Measurements from ENCODE around the gene ALOX15. TPM values are rescaled to one million over a fixed set of nuclear protein-coding genes. Genes with fewer than 3 reads are reported as not detected.
A peak's percentile ranks its signal among the peaks of the same experiment; 100 is the strongest.
"Not testable (repeated sequence)": the region's sequence is repeated elsewhere in the genome, so short reads cannot be mapped to it uniquely, and the experiment has no call there.

The ALOX15 gene
- total RNA-seq, 3 donors from 2014 or later, result not detected

GRCh38 chr17:4638766-4639165 is 2.7 kb downstream of the ALOX15 start:
- DNase-seq; H3K36me3 Mint-ChIP-seq (ENCODE audit: insufficient read depth); H3K4me3 Mint-ChIP-seq; H3K9me3 Mint-ChIP-seq; ATAC-seq: not testable (repeated sequence)
- Mint-ChIP-seq H3K4me1 (ENCODE audit: low read depth) (peaks cover 28% of the 10 kb centered on the region), H3K27me3 (ENCODE audit: low read depth) (peaks cover 71% of the 10 kb centered on the region)

DNA sequence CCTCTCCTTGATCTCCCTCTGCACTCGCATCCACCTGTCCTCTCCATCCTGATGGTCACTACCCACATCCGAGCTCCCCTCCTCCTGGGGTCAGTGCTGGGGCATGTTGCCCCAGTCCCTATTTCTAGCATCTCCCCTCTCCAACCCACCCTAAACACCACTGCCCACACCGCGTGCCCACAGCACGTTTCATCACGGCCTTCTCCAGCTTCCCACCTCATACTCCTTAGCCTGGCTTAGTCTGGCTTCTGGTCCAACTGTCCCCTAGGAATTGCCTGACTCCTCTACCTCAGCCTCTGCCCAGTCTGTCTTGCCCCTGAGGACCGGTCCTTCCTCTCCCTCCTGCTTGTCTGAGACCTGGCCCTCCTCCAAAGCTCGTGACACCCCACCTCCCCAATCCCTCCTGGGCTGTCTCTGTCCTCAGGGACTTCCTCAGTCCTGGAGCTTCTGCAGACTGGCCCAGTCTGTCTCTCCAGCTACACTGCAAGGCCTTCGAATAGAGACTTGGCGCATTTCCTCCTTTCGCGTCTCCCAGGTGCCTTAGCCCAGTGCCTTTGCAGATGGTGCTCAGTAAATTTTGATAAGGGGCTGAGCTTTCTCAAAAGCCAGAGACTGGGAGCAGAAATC is 4.9 kb downstream of the ALOX15 start:
- peaks cover 28% of the 10 kb centered on the region for H3K4me1 Mint-ChIP-seq (ENCODE audit: low read depth)
- H3K4me3 Mint-ChIP-seq, result no peak overlapping the region
- peaks cover 56% of the 10 kb centered on the region for H3K27me3 Mint-ChIP-seq (ENCODE audit: low read depth)
- H3K36me3 Mint-ChIP-seq (ENCODE audit: insufficient read depth), result no peaks in the 10 kb centered on the region
- ATAC-seq (no peak), DNase-seq (no peak)
- no peaks in the 10 kb centered on the region for H3K9me3 Mint-ChIP-seq

GRCh38 chr17:4635823-4636375 is 5.6 kb downstream of the ALOX15 start:
- H3K9me3 Mint-ChIP-seq, result no peaks in the 10 kb centered on the region
- ATAC-seq, result peak; percentile 19 to 32
- H3K27me3 Mint-ChIP-seq (ENCODE audit: low read depth), result peaks cover 52% of the 10 kb centered on the region
- H3K4me3 Mint-ChIP-seq, result no peak overlapping the region
- no peaks in the 10 kb centered on the region for H3K36me3 Mint-ChIP-seq (ENCODE audit: insufficient read depth)
- no peak for DNase-seq
- H3K4me1 Mint-ChIP-seq (ENCODE audit: low read depth), result peaks cover 24% of the 10 kb centered on the region

- no peaks in the 10 kb centered on the region for H3K36me3 Mint-ChIP-seq (ENCODE audit: insufficient read depth)
- DNase-seq (no peak), ATAC-seq (no peak)
- H3K27me3 Mint-ChIP-seq (ENCODE audit: low read depth), result peaks cover 48% of the 10 kb centered on the region
- H3K9me3 Mint-ChIP-seq, result no peaks in the 10 kb centered on the region
- H3K4me3 Mint-ChIP-seq, result no peak overlapping the region
- H3K4me1 Mint-ChIP-seq (ENCODE audit: low read depth), result peaks cover 20% of the 10 kb centered on the region
These were observed 6.5 kb downstream of the ALOX15 start for GRCh38 chr17:4634976-4635375.

GRCh38 chr17:4633643-4634042 is 7.8 kb downstream of the ALOX15 start:
- H3K4me1 Mint-ChIP-seq (ENCODE audit: low read depth), result peaks cover 14% of the 10 kb centered on the region
- no peaks in the 10 kb centered on the region for H3K36me3 Mint-ChIP-seq (ENCODE audit: insufficient read depth)
- peaks cover 41% of the 10 kb centered on the region for H3K27me3 Mint-ChIP-seq (ENCODE audit: low read depth)
- DNase-seq (no peak), ATAC-seq (no peak)
- H3K4me3 Mint-ChIP-seq, result no peak overlapping the region
- H3K9me3 Mint-ChIP-seq, result no peaks in the 10 kb centered on the region

GRCh38 chr17:4632581-4632920 is 8.9 kb downstream of the ALOX15 start:
- Mint-ChIP-seq H3K9me3 (no peaks in the 10 kb centered on the region), H3K36me3 (ENCODE audit: insufficient read depth) (no peaks in the 10 kb centered on the region)
- DNase-seq, result no peak

DNA sequence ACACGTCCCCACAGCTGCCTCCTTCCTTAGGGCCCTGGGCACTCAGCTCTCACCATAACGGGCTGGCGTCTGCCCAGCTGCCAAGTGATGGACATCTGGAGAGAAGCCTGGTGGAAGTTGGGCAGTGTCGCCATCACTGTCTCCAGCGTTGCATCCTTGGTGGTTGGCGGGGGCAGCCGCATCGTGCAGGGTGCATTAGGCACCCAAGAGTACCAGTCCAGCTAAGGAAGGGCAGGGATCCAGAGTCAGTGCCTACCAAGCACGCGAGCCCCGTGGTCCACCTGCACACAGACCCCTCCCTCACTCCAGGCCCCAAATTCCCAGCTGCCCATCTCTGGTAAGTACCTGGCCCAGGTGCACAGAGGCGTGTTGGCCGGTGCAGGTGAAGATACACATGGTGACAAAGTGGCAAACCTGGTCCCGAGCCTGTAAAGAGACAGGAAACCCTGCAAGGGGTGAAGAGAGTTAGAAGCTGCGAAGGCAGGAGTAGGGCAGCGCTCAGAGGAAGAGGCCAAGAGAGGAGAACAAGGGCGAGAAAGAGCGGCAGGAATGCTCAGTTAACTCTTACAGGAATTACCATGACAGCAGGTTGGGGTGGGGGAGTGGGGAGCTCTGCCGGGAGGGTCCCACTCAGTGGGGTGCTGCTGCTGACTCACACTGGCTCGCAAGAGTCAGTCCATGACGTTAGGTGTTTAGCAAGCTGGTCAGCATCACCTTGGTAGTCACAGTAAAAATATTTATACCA is 9.5 kb downstream of the ALOX15 start:
- H3K36me3 Mint-ChIP-seq (ENCODE audit: insufficient read depth), result no peaks in the 10 kb centered on the region
- H3K27me3 Mint-ChIP-seq (ENCODE audit: low read depth), result peaks cover 32% of the 10 kb centered on the region
- H3K4me3 Mint-ChIP-seq, result no peak overlapping the region
- no peak for ATAC-seq
- DNase-seq, result no peak
- H3K4me1 Mint-ChIP-seq (ENCODE audit: low read depth), result peaks cover 14% of the 10 kb centered on the region
- H3K9me3 Mint-ChIP-seq, result no peaks in the 10 kb centered on the region

More at GRCh38 chr17:4632581-4632920, 8.9 kb downstream of the ALOX15 start:
- no peak for ATAC-seq
- peaks cover 14% of the 10 kb centered on the region for H3K4me1 Mint-ChIP-seq (ENCODE audit: low read depth)
- H3K27me3 Mint-ChIP-seq (ENCODE audit: low read depth), result peaks cover 35% of the 10 kb centered on the region
- no peak overlapping the region for H3K4me3 Mint-ChIP-seq

DNA sequence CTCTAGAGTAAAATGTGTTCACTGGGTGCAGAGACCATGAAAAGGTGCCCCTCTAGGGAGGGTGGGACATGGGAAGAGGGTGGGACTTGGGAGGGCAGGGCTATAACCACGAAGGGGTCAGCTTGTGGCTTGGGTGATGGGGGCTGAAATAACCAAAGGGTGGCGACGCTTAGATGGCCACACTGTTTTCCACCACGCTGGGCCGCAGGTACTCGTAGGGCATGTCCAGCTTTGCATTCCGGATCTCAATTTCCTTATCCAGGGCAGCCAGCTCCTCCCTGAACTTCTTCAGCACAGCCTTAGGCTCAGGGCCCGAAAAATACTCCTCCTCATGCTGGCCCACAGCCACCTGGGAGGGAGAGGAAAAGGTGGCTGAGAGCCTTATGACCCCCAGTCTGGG is 10.0 kb downstream of the ALOX15 start:
- Mint-ChIP-seq H3K9me3 (no peaks in the 10 kb centered on the region), H3K4me1 (ENCODE audit: low read depth) (peaks cover 10% of the 10 kb centered on the region), H3K36me3 (ENCODE audit: insufficient read depth) (no peaks in the 10 kb centered on the region), H3K4me3 (no peak overlapping the region), H3K27me3 (ENCODE audit: low read depth) (peaks cover 26% of the 10 kb centered on the region)
- ATAC-seq (no peak), DNase-seq (no peak)

- Mint-ChIP-seq H3K27me3 (ENCODE audit: low read depth) (peaks cover 10% of the 10 kb centered on the region), H3K4me3 (no peak overlapping the region), H3K9me3 (no peaks in the 10 kb centered on the region), H3K4me1 (ENCODE audit: low read depth) (no peaks in the 10 kb centered on the region), H3K36me3 (ENCODE audit: insufficient read depth) (no peaks in the 10 kb centered on the region)
- DNase-seq (no peak), ATAC-seq (no peak)
These were observed 14.7 kb downstream of the ALOX15 start for GRCh38 chr17:4626734-4627256.

DNA sequence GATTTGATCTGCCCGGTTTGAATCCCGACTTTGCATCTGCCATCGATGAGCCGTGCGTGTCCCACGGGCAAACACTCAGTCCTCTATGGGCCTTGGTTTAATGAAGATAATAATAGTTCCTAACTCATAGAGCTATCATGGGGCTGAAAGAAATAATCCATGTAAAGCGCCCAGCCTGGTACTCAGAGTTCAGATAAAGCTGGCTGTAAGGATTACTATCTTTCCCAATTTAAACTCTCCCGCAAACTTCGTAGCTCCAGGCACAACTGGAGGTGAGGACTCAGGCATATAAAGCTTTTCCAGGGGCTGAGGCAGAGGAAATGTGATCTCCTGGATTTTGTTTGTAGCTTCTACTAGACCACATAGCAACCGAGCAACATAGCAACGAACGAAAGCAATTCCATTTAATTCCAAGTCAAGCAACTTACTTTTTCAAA is 16.3 kb downstream of the ALOX15 start:
- Mint-ChIP-seq H3K4me1 (ENCODE audit: low read depth) (no peaks in the 10 kb centered on the region), H3K9me3 (no peaks in the 10 kb centered on the region), H3K4me3 (no peak overlapping the region), H3K36me3 (ENCODE audit: insufficient read depth) (no peaks in the 10 kb centered on the region), H3K27me3 (ENCODE audit: low read depth) (peaks cover 7% of the 10 kb centered on the region)
- DNase-seq (no peak), ATAC-seq (no peak)

- ATAC-seq; H3K36me3 Mint-ChIP-seq (ENCODE audit: insufficient read depth); H3K9me3 Mint-ChIP-seq; H3K4me1 Mint-ChIP-seq (ENCODE audit: low read depth); H3K4me3 Mint-ChIP-seq; H3K27me3 Mint-ChIP-seq (ENCODE audit: low read depth); DNase-seq: not testable (repeated sequence)
These were observed 17.0 kb downstream of the ALOX15 start for GRCh38 chr17:4624451-4624911.

DNA sequence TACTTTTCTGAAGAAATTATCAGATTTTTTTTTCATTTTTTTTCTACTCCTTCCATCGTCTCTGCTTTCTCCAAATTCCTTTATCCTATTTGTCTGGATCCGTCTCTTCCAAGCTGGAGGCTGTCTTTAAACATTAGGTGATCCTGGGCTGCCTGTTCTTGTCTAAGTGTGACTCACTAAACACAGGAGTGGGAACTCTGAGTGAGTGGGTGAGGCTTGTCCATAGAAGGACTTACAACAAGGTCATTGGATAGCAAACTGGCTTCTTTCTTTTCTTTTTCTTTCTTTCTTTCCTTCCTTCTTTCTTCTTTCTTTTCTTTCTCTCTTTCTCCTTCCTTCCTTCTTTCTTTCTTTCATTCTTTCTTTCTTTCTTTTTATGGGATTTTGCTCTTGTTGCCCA is 18.2 kb downstream of the ALOX15 start:
- H3K4me1 Mint-ChIP-seq (ENCODE audit: low read depth), result no peaks in the 10 kb centered on the region
- peaks cover 7% of the 10 kb centered on the region for H3K27me3 Mint-ChIP-seq (ENCODE audit: low read depth)
- no peaks in the 10 kb centered on the region for H3K9me3 Mint-ChIP-seq
- no peak overlapping the region for H3K4me3 Mint-ChIP-seq
- DNase-seq (no peak), ATAC-seq (no peak)
- no peaks in the 10 kb centered on the region for H3K36me3 Mint-ChIP-seq (ENCODE audit: insufficient read depth)

GRCh38 chr17:4622375-4622774 is 19.1 kb downstream of the ALOX15 start:
- ATAC-seq (no peak), DNase-seq (no peak)
- no peaks in the 10 kb centered on the region for H3K36me3 Mint-ChIP-seq (ENCODE audit: insufficient read depth)
- no peaks in the 10 kb centered on the region for H3K9me3 Mint-ChIP-seq
- peaks cover 14% of the 10 kb centered on the region for H3K27me3 Mint-ChIP-seq (ENCODE audit: low read depth)
- H3K4me1 Mint-ChIP-seq (ENCODE audit: low read depth), result no peaks in the 10 kb centered on the region
- no peak overlapping the region for H3K4me3 Mint-ChIP-seq

- no peak for ATAC-seq
- DNase-seq, result no peak
- peaks cover 15% of the 10 kb centered on the region for H3K27me3 Mint-ChIP-seq (ENCODE audit: low read depth)
- no peaks in the 10 kb centered on the region for H3K36me3 Mint-ChIP-seq (ENCODE audit: insufficient read depth)
- H3K4me1 Mint-ChIP-seq (ENCODE audit: low read depth), result no peaks in the 10 kb centered on the region
- no peaks in the 10 kb centered on the region for H3K9me3 Mint-ChIP-seq
- H3K4me3 Mint-ChIP-seq, result no peak overlapping the region
These were observed 20.9 kb downstream of the ALOX15 start for GRCh38 chr17:4620531-4621101.
